Inflammatory macrophage (primary cell): Measurements from ENCODE around the gene SMC1B.

Experiments used
- DNase-seq, 2 donors: peaks; one replicate each; pipeline ENCODE4 v3.0.0-alpha.2; 2020 to 2022

SMC1B gene

GRCh38 chr22:45318558-45319323 lies 94.7 kb downstream of the SMC1B start:
- no peak for DNase-seq

- peak; percentile 73 to 82 for DNase-seq
Measured at GRCh38 chr22:45318168-45318557, 95.2 kb downstream of the SMC1B start.

DNA sequence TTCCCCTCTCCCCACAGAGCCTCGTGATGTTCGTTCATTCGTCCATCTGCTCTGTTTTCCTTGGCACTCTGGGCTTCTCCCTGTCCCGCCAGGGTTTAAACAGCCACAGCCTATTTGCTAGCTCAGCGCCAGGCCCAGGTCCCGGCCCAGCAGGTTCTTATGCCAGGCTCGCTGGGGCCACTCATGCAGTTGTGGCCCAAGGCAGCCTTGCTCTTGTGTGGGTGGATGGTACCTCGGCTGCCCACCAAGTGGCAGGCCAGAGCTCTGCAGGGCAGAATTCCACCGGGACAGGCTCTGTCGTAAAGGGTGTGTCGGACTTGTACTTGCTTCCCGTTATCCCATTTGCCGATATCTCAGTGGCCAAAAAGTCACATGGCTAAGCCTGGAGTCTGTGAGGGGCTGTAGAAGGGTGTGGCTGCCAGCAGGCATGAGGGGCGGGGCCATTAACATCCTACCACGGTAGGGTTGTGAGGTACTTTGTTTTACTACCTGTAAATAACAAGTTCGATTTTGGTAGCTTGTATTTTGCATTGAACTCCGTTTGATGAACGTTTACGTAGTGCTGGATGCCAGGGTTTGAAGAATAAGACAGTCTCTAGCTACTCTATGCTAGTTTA lies 95.7 kb downstream of the SMC1B start:
- no peak for DNase-seq

DNA sequence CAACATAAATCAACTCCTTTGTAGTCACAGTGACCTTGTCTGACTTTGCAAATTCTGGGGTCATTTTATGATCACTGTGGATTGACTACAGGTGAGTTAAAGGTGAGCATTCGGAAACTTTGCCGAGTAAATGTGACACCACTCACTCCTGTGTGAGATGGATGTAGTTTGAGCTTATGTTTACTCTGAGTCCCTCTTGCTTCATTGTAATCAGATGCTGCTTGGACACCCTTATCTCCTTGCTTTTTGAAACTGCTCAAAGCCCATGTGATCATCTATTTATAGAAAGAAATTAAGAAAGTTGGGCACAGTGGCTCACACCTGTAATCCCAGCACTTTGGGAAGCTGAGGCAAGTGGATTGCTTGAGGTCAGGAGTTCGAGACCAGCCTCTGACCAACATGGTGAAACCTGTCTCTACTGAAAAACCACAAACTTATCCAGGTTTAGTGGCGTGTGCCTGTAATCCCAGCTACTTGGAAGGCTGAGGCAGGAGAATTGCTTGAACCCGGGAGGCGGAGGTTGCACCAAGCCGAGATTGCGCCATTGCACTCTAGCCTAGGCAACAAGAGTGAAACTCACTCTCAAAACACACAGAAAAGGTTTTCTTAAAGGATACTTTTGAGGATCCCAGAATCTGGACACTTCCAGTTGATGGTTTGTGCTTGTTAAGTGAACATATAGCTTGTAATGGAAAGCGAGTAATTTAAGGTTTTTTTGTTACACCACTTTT lies 96.4 kb downstream of the SMC1B start:
- no peak for DNase-seq

DNA sequence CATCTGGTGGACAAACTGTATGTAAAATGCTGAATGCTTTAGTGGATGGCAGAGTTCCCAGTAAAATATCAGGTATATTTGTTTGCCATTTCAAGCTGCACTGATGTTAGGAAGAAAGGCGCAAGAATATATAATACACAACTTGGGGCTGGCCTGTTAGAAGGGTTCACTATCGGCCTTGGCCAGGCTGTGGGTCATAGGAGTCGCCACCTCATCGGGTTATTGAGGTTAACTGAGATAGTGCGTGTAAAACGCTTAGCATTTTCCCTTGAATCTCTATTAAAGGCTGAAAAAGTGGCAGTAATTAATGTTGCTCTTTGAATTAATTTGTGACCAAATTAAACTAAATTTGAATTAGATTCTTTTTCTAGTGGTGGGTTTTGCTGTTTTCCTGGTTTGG lies 98.6 kb downstream of the SMC1B start:
- no peak for DNase-seq

DNA sequence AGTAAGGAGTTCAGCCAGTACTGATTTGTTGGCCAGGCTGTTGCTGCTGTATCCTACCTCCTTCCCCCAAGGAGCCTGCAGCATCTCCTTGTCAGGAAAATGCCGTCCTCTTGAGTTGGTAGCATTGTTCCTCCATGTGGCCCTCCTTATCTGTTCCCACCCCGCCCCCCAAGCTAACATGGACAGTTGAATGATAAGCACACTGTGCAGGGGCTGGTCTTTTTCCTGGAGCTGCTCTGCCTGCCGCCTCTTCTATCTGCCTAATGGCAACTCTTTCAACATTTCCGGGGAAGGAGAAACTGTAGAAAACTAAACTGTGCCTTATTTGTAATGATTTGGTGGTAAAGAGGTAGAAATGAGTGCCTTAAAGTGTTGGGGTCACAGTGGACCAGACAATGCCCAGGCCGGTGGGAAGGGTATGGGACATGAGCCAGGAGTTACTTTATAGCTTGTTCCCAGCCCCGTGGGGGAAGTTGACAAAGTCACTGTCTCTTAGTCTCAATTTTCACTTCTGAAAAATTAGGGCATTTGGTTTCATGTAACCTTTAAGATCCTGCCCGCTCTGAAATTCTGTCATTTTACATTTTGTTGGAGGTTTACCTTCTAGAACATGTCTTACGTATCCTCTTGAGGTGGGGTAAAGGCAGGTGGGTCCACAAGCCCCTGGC lies 99.2 kb downstream of the SMC1B start:
- no peak for DNase-seq

GRCh38 chr22:45312856-45313255 lies 100.5 kb downstream of the SMC1B start:
- no peak for DNase-seq

DNA sequence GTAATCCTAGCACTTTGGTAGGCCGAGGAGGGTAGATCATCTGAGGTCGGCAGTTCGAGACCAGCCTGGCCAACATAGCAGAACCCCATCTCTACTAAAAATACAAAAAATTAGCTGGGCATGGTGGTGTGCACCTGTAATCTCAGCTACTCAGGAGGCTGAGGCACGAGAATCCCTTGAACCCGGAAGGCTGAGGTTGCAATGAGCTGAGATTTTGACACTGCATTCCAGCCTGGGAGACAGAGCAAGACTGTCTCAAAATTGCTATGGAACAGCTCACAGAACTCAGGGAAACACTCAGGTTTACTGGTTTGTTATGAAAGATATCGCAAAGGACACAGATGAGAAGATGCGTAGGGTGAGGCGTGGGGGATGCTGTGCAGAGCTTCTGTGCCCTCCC lies 101.0 kb downstream of the SMC1B start:
- DNase-seq, result no peak

DNA sequence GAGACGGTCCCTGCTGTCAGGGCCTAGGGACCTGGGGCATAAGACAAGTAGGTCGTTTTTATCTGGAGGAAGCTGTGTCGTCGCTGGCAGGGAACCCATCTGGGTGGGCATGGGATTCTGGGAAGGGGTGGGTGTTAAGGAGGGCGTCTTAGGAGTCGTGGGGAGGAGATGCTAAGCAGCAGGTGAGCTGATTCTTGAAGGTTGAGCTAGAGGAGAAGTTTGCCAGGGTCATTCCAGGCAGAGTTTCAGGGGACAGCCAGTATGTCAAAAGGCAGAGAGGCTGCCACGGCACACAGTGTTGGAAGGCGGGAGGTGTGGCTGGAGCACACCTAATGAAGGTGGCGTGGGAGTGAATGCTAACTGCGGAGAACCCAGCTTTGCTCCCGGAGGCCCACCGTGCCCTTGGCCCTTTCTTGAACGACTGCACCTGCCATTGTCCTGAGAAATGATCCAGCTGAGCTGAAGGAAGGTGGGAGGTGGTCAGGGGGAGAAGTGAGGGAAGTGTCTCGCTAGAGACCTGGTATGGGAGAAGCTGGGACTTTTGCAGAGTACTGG lies 102.3 kb downstream of the SMC1B start:
- DNase-seq, result no peak

DNA sequence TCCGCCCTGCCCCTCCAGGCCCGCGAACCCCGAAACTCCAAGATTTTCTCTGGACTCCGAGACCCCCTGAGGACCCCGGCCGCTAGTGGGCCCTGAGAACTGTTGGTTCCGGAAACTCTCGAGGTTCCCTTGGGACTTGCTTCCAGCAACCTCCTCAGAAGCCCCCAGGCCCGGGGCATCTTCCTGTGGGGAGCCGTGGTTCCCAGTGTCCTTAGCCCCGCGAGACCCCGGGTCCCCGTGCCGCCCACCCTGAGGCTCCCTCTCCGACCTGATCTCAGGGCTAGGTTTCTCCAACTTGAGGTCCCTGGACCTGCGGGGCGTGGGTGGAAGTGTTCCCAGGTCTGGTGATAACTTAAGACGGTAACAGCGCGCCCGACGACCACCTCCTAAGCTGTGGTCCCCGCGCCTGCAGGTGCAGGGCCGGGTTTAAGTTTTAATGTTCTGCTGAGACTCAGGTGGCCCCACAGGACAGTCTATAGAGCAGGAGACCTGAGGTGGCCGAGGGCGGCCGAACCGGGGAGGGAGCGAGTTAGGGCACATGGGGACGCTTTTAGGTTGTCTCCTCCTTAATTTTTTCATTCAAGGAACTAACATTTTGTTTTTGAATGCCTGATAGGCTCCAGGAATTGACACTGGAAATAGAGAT lies 102.9 kb downstream of the SMC1B start:
- DNase-seq, result no peak

DNA sequence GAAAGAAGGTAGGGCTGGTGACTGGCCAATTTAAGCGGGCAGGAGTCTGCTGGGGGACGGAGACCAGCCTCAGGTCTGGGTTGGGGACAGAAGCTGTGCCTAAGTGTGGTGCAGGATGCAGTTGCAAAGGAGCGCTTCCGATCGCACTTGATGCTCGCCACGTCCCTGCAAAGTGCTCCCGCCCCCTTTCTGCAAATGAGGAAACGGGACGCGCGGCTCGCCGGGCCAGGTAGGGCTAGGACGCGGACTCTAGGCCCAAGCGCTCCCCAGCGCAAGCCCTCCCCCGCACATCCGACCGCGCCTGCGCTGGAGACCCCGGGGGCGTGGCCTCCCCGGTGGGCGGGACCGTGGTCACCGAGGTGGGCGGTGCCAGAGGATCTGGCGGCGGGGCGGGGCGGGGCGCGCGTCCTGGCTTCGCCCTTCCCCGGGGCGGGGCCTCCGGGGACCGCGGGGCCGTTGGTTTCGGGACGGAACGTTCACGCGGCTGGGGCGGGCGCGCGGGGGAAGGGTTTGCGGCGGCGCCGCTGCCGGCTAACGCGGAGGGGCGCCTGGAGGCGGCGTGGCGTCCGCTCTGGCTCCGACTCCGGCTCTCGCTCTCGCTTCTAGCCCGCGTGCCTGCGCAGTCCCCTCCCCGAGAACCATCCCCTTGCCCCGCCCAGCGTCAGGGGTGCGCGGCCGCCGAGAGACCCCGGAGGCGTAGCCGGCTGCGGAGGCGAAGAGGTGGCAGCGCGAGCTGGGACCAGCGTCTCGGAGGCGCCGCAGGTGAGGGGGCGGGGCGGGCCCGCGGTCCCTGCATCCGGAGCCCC lies 103.8 kb downstream of the SMC1B start, which contains the start of gene FAM118A:
FAM118A (plus strand) TSS at position 513 of the 806 bp plus-strand sequence. CDS start 12,446 bp downstream, outside the sequence.
- DNase-seq, result peak; percentile 93 to 96

DNA sequence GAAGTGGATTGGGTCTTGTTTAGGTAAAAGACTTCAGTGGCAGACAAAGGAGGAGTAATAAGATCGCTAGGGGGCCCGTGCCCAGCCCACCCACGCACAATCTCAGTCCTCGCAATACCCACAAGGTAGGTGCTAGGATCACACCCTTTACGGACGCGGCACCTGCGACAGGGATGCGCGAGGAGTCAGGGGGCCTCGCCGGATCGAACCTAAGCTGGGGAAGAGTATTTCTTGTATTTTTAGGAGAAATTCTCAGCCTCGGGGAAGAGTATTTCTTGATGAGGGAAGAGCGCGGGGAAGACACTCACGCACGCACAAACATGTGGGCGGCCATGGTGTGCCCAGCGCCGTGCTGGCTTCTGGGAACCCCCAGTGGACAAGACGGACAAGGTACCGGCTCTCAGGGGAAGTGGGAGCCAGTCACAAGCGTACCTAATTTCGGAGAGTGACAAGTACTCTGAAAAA lies 104.4 kb downstream of the SMC1B start:
- peak in 1 of 2 donors; percentile 33 for DNase-seq

GRCh38 chr22:45308391-45308956 lies 104.9 kb downstream of the SMC1B start:
- DNase-seq, result peak; percentile 44 to 81

- no peak for DNase-seq
Measured at GRCh38 chr22:45306139-45306538, 107.3 kb downstream of the SMC1B start.

- peak; percentile 41 to 50 for DNase-seq
Measured at GRCh38 chr22:45305456-45306075, 107.8 kb downstream of the SMC1B start.

- no peak for DNase-seq
Measured at GRCh38 chr22:45304971-45305370, 108.4 kb downstream of the SMC1B start.

- DNase-seq, result no peak
Measured at GRCh38 chr22:45303181-45303580, 110.2 kb downstream of the SMC1B start.

- no peak for DNase-seq
Measured at GRCh38 chr22:45302751-45303150, 110.6 kb downstream of the SMC1B start.

DNA sequence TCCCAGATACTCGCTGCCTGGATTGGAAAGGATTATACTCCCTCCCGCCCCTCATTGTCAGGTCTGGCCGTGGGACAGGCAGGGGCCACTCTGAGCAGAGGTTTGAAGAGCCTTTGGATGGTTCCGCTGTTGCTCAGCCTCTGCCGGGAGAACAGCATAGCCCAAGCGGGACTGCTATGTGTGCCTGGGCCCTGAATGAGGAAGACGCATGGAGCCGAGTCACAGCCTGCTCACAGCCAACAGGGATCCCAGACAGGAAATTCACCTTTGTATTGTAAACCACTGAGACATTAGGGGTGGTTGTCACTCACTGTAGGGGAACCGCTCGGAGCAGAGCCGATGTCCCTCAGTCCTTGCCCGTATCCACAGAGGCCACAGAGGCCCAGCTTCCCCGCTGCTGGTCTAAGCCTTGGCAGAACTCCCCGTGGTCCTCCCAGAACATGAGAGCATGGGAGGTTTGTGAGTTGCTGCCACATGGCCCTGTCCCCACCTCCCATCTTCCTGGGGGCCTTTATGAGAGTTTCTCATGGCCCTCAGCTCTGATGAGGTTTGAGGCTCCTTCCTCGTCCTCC lies 114.4 kb downstream of the SMC1B start:
- DNase-seq, result no peak
